Keratinocyte (primary cell): ENCODE data around the gene RAN. TPM values are rescaled to one million over a fixed set of nuclear protein-coding genes. Genes with fewer than 3 reads are reported as not detected.

Experiments
- DNase-seq: peaks from one replicate; pipeline ENCODE4 v3.0.0-alpha.2; 2011; ENCODE audit warnings: low read depth, missing footprints, low spot score
- FAIRE-seq: peaks from 2 replicates; lab custom pipeline; 2011; peaks lifted over from hg19 to GRCh38; lab: Jason Lieb, UNC
- H2AFZ ChIP-seq: 2 replicates; pipeline ENCODE4 v1.6.0; 2012; ENCODE audit warnings: low read length, control low read depth, inconsistent platforms; ENCODE audit not compliant: control insufficient read depth
- H3K27ac ChIP-seq: 2 replicates; pipeline ENCODE4 v1.5.1; 2011; ENCODE audit warnings: low read length; ENCODE audit not compliant: control insufficient read depth, insufficient read depth
- H3K27me3 ChIP-seq: 3 replicates; pipeline ENCODE4 v1.6.0; 2011; ENCODE audit warnings: low read length; ENCODE audit not compliant: control insufficient read depth, insufficient read depth; ENCODE audit errors: extremely low read depth
- H3K36me3 ChIP-seq, 2 experiments: 2 replicates in 1 of 2; 3 replicates in 1 of 2; pipeline ENCODE4 v1.5.1; 2011; ENCODE audit warnings: low read length in 2 of 2, mild to moderate bottlenecking in 1 of 2; ENCODE audit not compliant: control insufficient read depth in 2 of 2, insufficient read depth in 2 of 2; ENCODE audit errors: extremely low read depth in 1 of 2
- H3K4me1 ChIP-seq: 3 replicates; pipeline ENCODE4 v1.5.1; 2011; ENCODE audit warnings: low read length; ENCODE audit not compliant: control insufficient read depth, insufficient read depth; ENCODE audit errors: extremely low read depth
- H3K4me2 ChIP-seq: 3 replicates; pipeline ENCODE4 v1.6.0; 2011; ENCODE audit warnings: low read depth, low read length; ENCODE audit not compliant: control insufficient read depth, insufficient read depth; ENCODE audit errors: extremely low read depth
- H3K4me3 ChIP-seq, 3 experiments: fragments of 200-600 bp in 1 of 3; sonication (generic) in 1 of 3; 2 replicates in 2 of 3; 3 replicates in 1 of 3; pipeline ENCODE4 v1.5.1; 2011 to 2016; ENCODE audit warnings: low read length in 3 of 3, mild to moderate bottlenecking in 3 of 3, control low read depth in 2 of 3, inconsistent platforms in 1 of 3, low read depth in 1 of 3, mixed read lengths in 1 of 3, mixed run types in 1 of 3, moderate library complexity in 1 of 3; ENCODE audit not compliant: control insufficient read depth in 2 of 3, insufficient read depth in 2 of 3; ENCODE audit errors: extremely low read depth in 1 of 3
- H3K79me2 ChIP-seq: 2 replicates; pipeline ENCODE4 v1.6.0; 2012; ENCODE audit warnings: low read length; ENCODE audit not compliant: control insufficient read depth, insufficient read depth
- H3K9ac ChIP-seq: 3 replicates; pipeline ENCODE4 v1.6.0; 2011; ENCODE audit warnings: low read length; ENCODE audit not compliant: control insufficient read depth, insufficient read depth; ENCODE audit errors: extremely low read depth
- H3K9me1 ChIP-seq: 3 replicates; pipeline ENCODE4 v1.6.0; 2011; ENCODE audit warnings: low read length; ENCODE audit not compliant: control insufficient read depth, insufficient read depth; ENCODE audit errors: extremely low read depth
- H3K9me3 ChIP-seq: 2 replicates; pipeline ENCODE4 v1.5.1; 2012; ENCODE audit warnings: low read depth, low read length; ENCODE audit not compliant: control insufficient read depth
- H4K20me1 ChIP-seq: 3 replicates; pipeline ENCODE4 v1.6.0; 2011; ENCODE audit warnings: low read length; ENCODE audit not compliant: control insufficient read depth, insufficient read depth; ENCODE audit errors: extremely low read depth
- EZH2 ChIP-seq: IDR thresholded peaks from one replicate; pipeline ENCODE4 v1.6.1; 2012; ENCODE audit warnings: inconsistent platforms, mild to moderate bottlenecking, low read length, moderate library complexity
- dilution Hi-C: fragments of 300-500 bp; cut with MboI; formaldehyde crosslinking; loops from one replicate; pipeline ENCODE4 v1.7.0; 2020; ENCODE audit warnings: low sequenced_read_pairs; ENCODE audit not compliant: extremely low pct_ligation_motif_present
- polyA plus RNA-seq, 5 experiments: library from polyadenylated mRNA; depleted of rRNA in 3 of 5; stranded (reverse) in 3 of 5; stranded (forward) in 1 of 5; unstranded in 1 of 5; fragments of >200 nt; gene quantifications; 1 replicate in 1 of 5; 2 replicates in 3 of 5; 3 replicates in 1 of 5; pipeline versions ENCODE4 v1.2.1 to v1.2.3, GENCODE V29; 2011 to 2012; ENCODE audit warnings: missing spikeins in 2 of 5, low read depth in 1 of 5, low replicate concordance in 1 of 5
- small RNA-seq, 3 experiments: library from RNA; depleted of rRNA; stranded (forward); fragments of <200 nt; gene quantifications; one replicate each; pipeline ENCODE3, GENCODE V24; 2012; ENCODE audit warnings: low read depth in 3 of 3, low replicate concordance in 1 of 3; ENCODE audit not compliant: insufficient read length in 3 of 3
- TF ChIP-seq, protein P1 (sequence below), 3 experiments: IDR thresholded peaks in 1 of 3; conservative IDR thresholded peaks in 1 of 3; optimal IDR thresholded peaks in 1 of 3; 2 replicates in 2 of 3; 3 replicates in 1 of 3; pipeline versions ENCODE3 to v1.5.1; 2011; ENCODE audit warnings: low read length in 3 of 3, mild to moderate bottlenecking in 3 of 3, moderate library complexity in 2 of 3, control low read depth in 1 of 3, inconsistent platforms in 1 of 3; ENCODE audit not compliant: insufficient read depth in 2 of 3; ENCODE audit errors: extremely low read depth in 1 of 3

RAN gene
- polyA plus RNA-seq, 1 donor (not counting 4 experiments of a cell fraction or from before 2014, with no cell fraction given) = 2,211 TPM

DNA sequence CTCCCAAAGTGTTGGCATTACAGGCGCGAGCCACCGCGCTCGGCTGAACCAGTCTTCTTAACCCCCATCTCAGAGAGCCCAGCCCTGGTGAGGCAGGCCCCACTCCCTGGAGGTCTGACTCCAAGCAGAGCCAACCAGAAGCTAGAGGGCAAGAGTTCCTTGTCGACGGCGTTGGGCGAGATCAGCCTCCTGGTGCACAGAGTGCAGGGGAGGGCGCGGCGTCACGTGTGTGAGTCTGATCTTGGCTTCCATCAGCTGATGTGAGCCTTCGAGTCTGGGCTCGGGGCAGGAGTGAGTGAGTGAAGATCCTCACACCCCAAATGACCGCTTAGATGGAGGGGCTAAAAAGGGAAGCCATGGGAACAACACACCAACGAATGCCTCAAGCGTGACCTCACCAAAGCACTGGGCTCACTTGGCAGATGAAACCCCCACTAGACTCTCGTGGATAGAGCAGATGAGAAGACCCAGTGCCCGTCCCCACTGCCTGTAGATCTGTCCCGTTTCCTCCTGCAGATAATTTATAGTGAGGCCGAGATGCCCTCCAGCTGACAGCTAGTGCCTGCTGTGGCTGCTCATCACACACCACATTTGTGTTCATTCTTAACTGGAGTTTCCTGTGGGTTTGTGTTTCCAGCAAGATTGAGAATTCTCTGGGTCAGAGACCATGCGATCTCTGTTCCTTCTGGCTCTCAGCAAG lies 53.2 kb downstream of the RAN start:
- Histone ChIP-seq H3K9me1 (no peaks in the 10 kb centered on the region), H3K4me2 (no peak overlapping the region), H3K4me1 (no peaks in the 10 kb centered on the region), H2AFZ (no peak overlapping the region), H3K9me3 (no peaks in the 10 kb centered on the region), H3K79me2 (no peaks in the 10 kb centered on the region), H3K4me3 (no peak overlapping the region), H3K36me3 (no peaks in the 10 kb centered on the region), H3K27me3 (no peaks in the 10 kb centered on the region), H3K9ac (no peak overlapping the region), H3K27ac (no peak overlapping the region), H4K20me1 (no peaks in the 10 kb centered on the region)
- FAIRE-seq (no peak), DNase-seq (no peak)
- TF ChIP-seq EZH2 = no peak
- TF ChIP-seq, protein P1, sequence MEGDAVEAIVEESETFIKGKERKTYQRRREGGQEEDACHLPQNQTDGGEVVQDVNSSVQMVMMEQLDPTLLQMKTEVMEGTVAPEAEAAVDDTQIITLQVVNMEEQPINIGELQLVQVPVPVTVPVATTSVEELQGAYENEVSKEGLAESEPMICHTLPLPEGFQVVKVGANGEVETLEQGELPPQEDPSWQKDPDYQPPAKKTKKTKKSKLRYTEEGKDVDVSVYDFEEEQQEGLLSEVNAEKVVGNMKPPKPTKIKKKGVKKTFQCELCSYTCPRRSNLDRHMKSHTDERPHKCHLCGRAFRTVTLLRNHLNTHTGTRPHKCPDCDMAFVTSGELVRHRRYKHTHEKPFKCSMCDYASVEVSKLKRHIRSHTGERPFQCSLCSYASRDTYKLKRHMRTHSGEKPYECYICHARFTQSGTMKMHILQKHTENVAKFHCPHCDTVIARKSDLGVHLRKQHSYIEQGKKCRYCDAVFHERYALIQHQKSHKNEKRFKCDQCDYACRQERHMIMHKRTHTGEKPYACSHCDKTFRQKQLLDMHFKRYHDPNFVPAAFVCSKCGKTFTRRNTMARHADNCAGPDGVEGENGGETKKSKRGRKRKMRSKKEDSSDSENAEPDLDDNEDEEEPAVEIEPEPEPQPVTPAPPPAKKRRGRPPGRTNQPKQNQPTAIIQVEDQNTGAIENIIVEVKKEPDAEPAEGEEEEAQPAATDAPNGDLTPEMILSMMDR (optimal IDR thresholded peaks at IDR 0.05 in 1 of 3, IDR thresholded peaks at IDR 0.05 in 1 of 3, conservative IDR thresholded peaks at IDR 0.05 in 1 of 3; ENCODE audit: extremely low read depth in 1 of 3, insufficient read depth in 2 of 3, low read length in 3 of 3) = no peak
- dilution Hi-C loops = no loop called here

- no peak overlapping the region for H3K9ac ChIP-seq
- no peak overlapping the region for H2AFZ ChIP-seq
- no peak overlapping the region for H3K4me2 ChIP-seq
- no peaks in the 10 kb centered on the region for H4K20me1 ChIP-seq
- no peaks in the 10 kb centered on the region for H3K36me3 ChIP-seq
- no peak for FAIRE-seq
- no peaks in the 10 kb centered on the region for H3K4me1 ChIP-seq
- H3K4me3 ChIP-seq = no peak overlapping the region
- no peaks in the 10 kb centered on the region for H3K9me3 ChIP-seq
- no peaks in the 10 kb centered on the region for H3K79me2 ChIP-seq
- H3K27me3 ChIP-seq = no peaks in the 10 kb centered on the region
- no peak overlapping the region for H3K27ac ChIP-seq
- dilution Hi-C loops = no loop called here
- DNase-seq = no peak
- H3K9me1 ChIP-seq = no peaks in the 10 kb centered on the region
- TF ChIP-seq, protein P1 (optimal IDR thresholded peaks at IDR 0.05 in 1 of 3, IDR thresholded peaks at IDR 0.05 in 1 of 3, conservative IDR thresholded peaks at IDR 0.05 in 1 of 3; ENCODE audit: extremely low read depth in 1 of 3, insufficient read depth in 2 of 3, low read length in 3 of 3) = no peak
- no peak for TF ChIP-seq EZH2
Measured at GRCh38 chr12:130925666-130926015, 53.8 kb downstream of the RAN start.

Small RNA genes lying within 50 kb of the gene (small RNA-seq; reads per million reads assigned to genes)
- gene RF00019 (0 reads per million in 3 experiments), gene RNU6-1077P (0 to 0.67 (median 0.25) reads per million in 3 experiments)

Other genes with a start within 250 kb of the RAN start
- 0.02 to 0.16 TPM (median 0.12 TPM) in 3 replicates for gene RIMBP2, start 155.8 kb upstream of the RAN start, polyA plus RNA-seq
- 14.8 to 24.1 TPM (median 18.9 TPM) in 3 replicates for gene STX2, start 32.8 kb upstream of the RAN start, polyA plus RNA-seq
- not detected in 3 replicates for gene ADGRD1, start 81.8 kb downstream of the RAN start, polyA plus RNA-seq